SK-N-SH (cell line): ENCODE data around the gene VPS25. TPM values are rescaled to one million over a fixed set of nuclear protein-coding genes. Genes with fewer than 3 reads are reported as not detected.
A peak's percentile ranks its signal among the peaks of the same experiment; 100 is the strongest.

ENCODE experiments used
- CTCF ChIA-PET: fragments of 300-600, 350-600 bp; formaldehyde crosslinking; extraction: SDS; loops from one replicate; lab custom pipeline; 2021; lab: Yijun Ruan, JAX
- POLR2A ChIA-PET: fragments of 350-600 bp; sonication (Branson Sonifier 250); formaldehyde crosslinking; extraction: SDS; loops from one replicate; lab custom pipeline; 2020; ENCODE audit warnings: antibody characterized with exemption, inconsistent platforms; lab: Yijun Ruan, JAX
- DNase-seq: peaks from one replicate; pipeline ENCODE4 v3.0.0; 2012
- H2AFZ ChIP-seq: fragments of 200-600 bp; sonication (generic); 2 replicates; pipeline ENCODE4 v1.8.1; 2016; ENCODE audit warnings: antibody characterized with exemption, mild to moderate bottlenecking, low read depth
- H3F3A ChIP-seq: fragments of 200-600 bp; sonication (generic); replicated peaks from 2 replicates; pipeline ENCODE3; 2016; ENCODE audit warnings: antibody characterized with exemption, mild to moderate bottlenecking; ENCODE audit not compliant: insufficient read depth
- H3K27ac ChIP-seq, 2 experiments: fragments of 200-500 bp in 1 of 2; fragments of 200-600 bp in 1 of 2; sonication (Bioruptor generic) in 1 of 2; sonication (generic), shearing (Covaris generic) in 1 of 2; 2 replicates each; pipeline versions ENCODE4 v1.5.1 to v1.6.1; 2014 to 2016; ENCODE audit warnings: low read depth in 2 of 2, inconsistent platforms in 1 of 2, low read length in 1 of 2, mild to moderate bottlenecking in 1 of 2, mixed read lengths in 1 of 2
- H3K27me3 ChIP-seq: fragments of 200-600 bp; sonication (generic), shearing (Covaris generic); 2 replicates; pipeline ENCODE4 v1.6.1; 2016; ENCODE audit warnings: mixed run types; ENCODE audit not compliant: insufficient read depth
- H3K36me3 ChIP-seq, 2 experiments: fragments of 200-500 bp in 1 of 2; fragments of 200-600 bp in 1 of 2; sonication (Bioruptor generic) in 1 of 2; sonication (generic) in 1 of 2; replicated peaks in 1 of 2; 2 replicates each; pipeline versions ENCODE3 to v1.5.1; 2014 to 2016; ENCODE audit warnings: low read length in 1 of 2, mild to moderate bottlenecking in 1 of 2; ENCODE audit not compliant: insufficient read depth in 2 of 2, control insufficient read depth in 1 of 2
- H3K4me1 ChIP-seq, 2 experiments: fragments of 200-500 bp in 1 of 2; fragments of 200-600 bp in 1 of 2; sonication (Bioruptor generic) in 1 of 2; sonication (generic), shearing (Covaris generic) in 1 of 2; 2 replicates each; pipeline versions ENCODE4 v1.5.1 to v1.6.1; 2014 to 2016; ENCODE audit warnings: low read depth in 1 of 2, low read length in 1 of 2, mixed run types in 1 of 2; ENCODE audit not compliant: insufficient read depth in 2 of 2, control insufficient read depth in 1 of 2
- H3K4me2 ChIP-seq: fragments of 200-600 bp; sonication (generic), shearing (Covaris generic); 2 replicates; pipeline ENCODE4 v1.6.1; 2017; ENCODE audit warnings: mixed run types
- H3K4me3 ChIP-seq, 2 experiments: fragments of 200-500 bp in 1 of 2; fragments of 200-600 bp in 1 of 2; sonication (Bioruptor generic) in 1 of 2; sonication (generic), shearing (Covaris generic) in 1 of 2; 2 replicates each; pipeline versions ENCODE4 v1.5.1 to v1.8.1; 2014 to 2016; ENCODE audit warnings: low read depth in 2 of 2, inconsistent platforms in 1 of 2, low read length in 1 of 2, mild to moderate bottlenecking in 1 of 2, mixed read lengths in 1 of 2, moderate library complexity in 1 of 2
- H3K79me2 ChIP-seq: fragments of 200-600 bp; sonication (generic); 2 replicates; pipeline ENCODE4 v1.8.1; 2017; ENCODE audit warnings: mild to moderate bottlenecking; ENCODE audit not compliant: insufficient read depth
- H3K9ac ChIP-seq: fragments of 200-600 bp; sonication (generic); 2 replicates; pipeline ENCODE4 v1.6.1; 2017; ENCODE audit warnings: mixed run types
- H3K9me2 ChIP-seq: fragments of 200-600 bp; sonication (generic); 2 replicates; pipeline ENCODE4 v1.6.1; 2017; ENCODE audit warnings: mixed run types
- H3K9me3 ChIP-seq: fragments of 200-600 bp; sonication (generic); 2 replicates; pipeline ENCODE4 v1.6.1; 2017; ENCODE audit warnings: mixed run types, mild to moderate bottlenecking, moderate library complexity
- H4K20me1 ChIP-seq: fragments of 200-600 bp; sonication (generic); 2 replicates; pipeline ENCODE4 v1.6.1; 2017; ENCODE audit warnings: mild to moderate bottlenecking, mixed run types; ENCODE audit not compliant: insufficient read depth
- CTCF ChIP-seq: fragments of 200-600 bp; sonication (generic); IDR thresholded peaks from 2 replicates; pipeline ENCODE4 v1.6.1; 2017; ENCODE audit warnings: antibody characterized with exemption, mild to moderate bottlenecking, moderate library complexity
- ELF1 ChIP-seq: IDR thresholded peaks from 2 replicates; pipeline ENCODE4 v1.4.0; 2012
- EZH2phosphoT487 ChIP-seq: fragments of 200-600 bp; sonication (generic); IDR thresholded peaks from 2 replicates; pipeline ENCODE4 v1.6.1; 2017; ENCODE audit warnings: low read depth, mixed run types, mild to moderate bottlenecking, antibody characterized with exemption, moderate library complexity, borderline replicate concordance
- FOXM1 ChIP-seq: IDR thresholded peaks from 2 replicates; pipeline ENCODE4 v1.4.0; 2012; ENCODE audit warnings: low read depth, mild to moderate bottlenecking
- GATA2 ChIP-seq: sonication (generic); formaldehyde crosslinking; IDR thresholded peaks from 2 replicates; pipeline ENCODE4 v1.5.0; 2020; ENCODE audit warnings: mild to moderate bottlenecking, missing genetic modification reagents
- JUND ChIP-seq: IDR thresholded peaks from 2 replicates; pipeline ENCODE4 v1.4.0; 2012
- MEF2A ChIP-seq: IDR thresholded peaks from 2 replicates; pipeline ENCODE4 v1.4.0; 2012; ENCODE audit warnings: low read depth, borderline replicate concordance
- MXI1 ChIP-seq: IDR thresholded peaks from 2 replicates; pipeline ENCODE4 v1.6.1; 2012; ENCODE audit warnings: mild to moderate bottlenecking, low read depth, low read length, improper control_type of control experiment
- NFIC ChIP-seq: IDR thresholded peaks from 2 replicates; pipeline ENCODE4 v1.4.0; 2012; ENCODE audit warnings: borderline replicate concordance
- NRF1 ChIP-seq: IDR thresholded peaks from 2 replicates; pipeline ENCODE4 v1.6.1; 2012; ENCODE audit warnings: low read depth, mild to moderate bottlenecking, low read length
- PBX3 ChIP-seq: IDR thresholded peaks from 2 replicates; pipeline ENCODE4; 2012
- RCOR1 ChIP-seq: fragments of 150-350 bp; IDR thresholded peaks from 2 replicates; pipeline ENCODE4 v1.6.1; 2017; ENCODE audit warnings: antibody characterized with exemption, low read length
- REST ChIP-seq: IDR thresholded peaks from 2 replicates; pipeline ENCODE4 v1.6.1; 2012; ENCODE audit warnings: mild to moderate bottlenecking, low read depth, low read length, moderate library complexity
- TAF1 ChIP-seq: IDR thresholded peaks from 2 replicates; pipeline ENCODE4 v1.6.1; 2012; ENCODE audit warnings: low read depth, mild to moderate bottlenecking, low read length, moderate library complexity, borderline replicate concordance
- YY1 ChIP-seq: IDR thresholded peaks from 2 replicates; pipeline ENCODE4 v1.4.0; 2012; ENCODE audit warnings: low read depth, mild to moderate bottlenecking
- ZBTB33 ChIP-seq: IDR thresholded peaks from 2 replicates; pipeline ENCODE4 v1.4.0; 2012; ENCODE audit warnings: low read depth, borderline replicate concordance
- WGBS: methylation state at CpG from one replicate; pipeline ENCODE4 v1.1.6; 2017; ENCODE audit warnings: low lambda C conversion rate; 5-methylcytosine and 5-hydroxymethylcytosine counted together
- polyA plus RNA-seq, 3 experiments: library from polyadenylated mRNA; depleted of rRNA; stranded (reverse); fragments of >200 nt; gene quantifications; 2 replicates each; pipeline ENCODE4 v1.2.3, GENCODE V29; 2012

Gene VPS25
- polyA plus RNA-seq, 1 of the 3 experiments (the other 2 are of a cell fraction): 127 TPM

- TF ChIP-seq REST: peak; percentile 69
- TF ChIP-seq TAF1: peak; percentile 99
- no peak for TF ChIP-seq FOXM1
- TF ChIP-seq GATA2 (CRISPR knock-in tag): no peak
- no peak for TF ChIP-seq JUND
- TF ChIP-seq EZH2phosphoT487: no peak
- TF ChIP-seq YY1: peak; percentile 82
- no peak; the same call in 1 of the 2 replicates for TF ChIP-seq MEF2A
- no peak for TF ChIP-seq RCOR1
- peak; percentile 24; the same call in 1 of the 2 replicates for TF ChIP-seq CTCF
Observed at GRCh38 chr17:42773290-42774035, at the start of gene VPS25 (continued).

GRCh38 chr17:42723636-42724035 is 49.6 kb upstream of the VPS25 start:
- Histone ChIP-seq H3F3A (peaks cover 7% of the 10 kb centered on the region), H3K36me3 (peaks cover 35 to 47% of the 10 kb centered on the region in 2 experiments), H2AFZ (no peak overlapping the region), H3K27ac (no peak overlapping the region), H3K4me1 (no peaks in the 10 kb centered on the region), H3K4me3 (no peak overlapping the region), H3K9me3 (no peaks in the 10 kb centered on the region), H3K4me2 (no peak overlapping the region), H3K79me2 (no peaks in the 10 kb centered on the region), H3K9me2 (no peaks in the 10 kb centered on the region), H4K20me1 (no peaks in the 10 kb centered on the region), H3K9ac (no peak overlapping the region), H3K27me3 (no peaks in the 10 kb centered on the region)
- POLR2A ChIA-PET: no interaction called here
- TF ChIP-seq FOXM1 (no peak), PBX3 (no peak), RCOR1 (no peak), CTCF (no peak), JUND (no peak), NRF1 (no peak), ZBTB33 (no peak), NFIC (no peak), GATA2 (CRISPR knock-in tag) (no peak), EZH2phosphoT487 (no peak), ELF1 (no peak), MXI1 (no peak)
- CTCF ChIA-PET: interaction anchor here (4.1 kb wide), 1 partner anchor 39 kb away, joined by 41 read pairs; the partner anchor contains the start of gene RAMP2
- 89% methylated on average over 3 of the region's 3 CpGs for WGBS
- DNase-seq: no peak
